IMR-90 (cell line): ENCODE data around the gene POLR2J. TPM values are rescaled to one million over a fixed set of nuclear protein-coding genes. Genes with fewer than 3 reads are reported as not detected.

Experiments used
- ATAC-seq: fragments of 200-7000 bp; cut with Tn5 transposase; 2 replicates; pipeline ENCODE4 v1.9.1; 2020; ENCODE audit warnings: low read depth, mild to moderate bottlenecking, moderate library complexity
- BruUV-seq: library from RNA; stranded (reverse); fragments of 400-500 nt; replicated peaks from 2 replicates; lab custom pipeline; 2021; lab: Mats Ljungman, UMichigan
- CTCF ChIA-PET: fragments of 300-600 bp; formaldehyde crosslinking; extraction: SDS; loops from one replicate; lab custom pipeline; 2021; ENCODE audit warnings: antibody characterized with exemption; lab: Yijun Ruan, JAX
- POLR2A ChIA-PET: fragments of 300-600 bp; sonication (Branson Sonifier 250); formaldehyde crosslinking; loops from one replicate; lab custom pipeline; 2022; ENCODE audit warnings: antibody characterized with exemption; ENCODE audit not compliant: unreplicated experiment; lab: Charles Lee
- DNase-seq: peaks from one replicate; pipeline ENCODE4 v3.0.0; 2013
- H2AFZ ChIP-seq: replicated peaks from 2 replicates; pipeline ENCODE3; 2013; ENCODE audit warnings: low read length, mild to moderate bottlenecking; ENCODE audit not compliant: poor library complexity
- H2AK5ac ChIP-seq: 2 replicates; pipeline ENCODE4 v1.6.1; 2013; ENCODE audit warnings: low read depth, low read length, inconsistent platforms
- H2AK9ac ChIP-seq: replicated peaks from 2 replicates; pipeline ENCODE3; 2013; ENCODE audit warnings: mild to moderate bottlenecking, low read depth, low read length, moderate library complexity; ENCODE audit not compliant: poor library complexity
- H2BK120ac ChIP-seq: 2 replicates; pipeline ENCODE4 v1.6.1; 2013; ENCODE audit warnings: low read depth, low read length, inconsistent platforms
- H2BK15ac ChIP-seq: 3 replicates; pipeline ENCODE4 v1.6.1; 2013; ENCODE audit warnings: low read depth, low read length, inconsistent platforms
- H2BK20ac ChIP-seq: 2 replicates; pipeline ENCODE4 v1.6.1; 2013; ENCODE audit warnings: low read depth, mild to moderate bottlenecking, inconsistent platforms, low read length, moderate library complexity
- H2BK5ac ChIP-seq: 2 replicates; pipeline ENCODE4 v1.6.1; 2013; ENCODE audit warnings: mild to moderate bottlenecking, low read depth, low read length, inconsistent platforms; ENCODE audit not compliant: poor library complexity, severe bottlenecking
- H3K14ac ChIP-seq: replicated peaks from 2 replicates; pipeline ENCODE4 v1.6.1; 2013; ENCODE audit warnings: low read depth, low read length, inconsistent platforms
- H3K18ac ChIP-seq: 2 replicates; pipeline ENCODE4 v1.6.1; 2013; ENCODE audit warnings: low read depth, low read length, control low read depth
- H3K23ac ChIP-seq: 2 replicates; pipeline ENCODE4 v1.6.1; 2013; ENCODE audit warnings: low read depth, low read length, inconsistent platforms
- H3K27ac ChIP-seq: 2 replicates; pipeline ENCODE4 v1.5.1; 2013; ENCODE audit warnings: mild to moderate bottlenecking, control low read depth, low read length; ENCODE audit not compliant: insufficient read depth
- H3K27me3 ChIP-seq: 2 replicates; pipeline ENCODE4 v1.6.1; 2013; ENCODE audit warnings: low read length; ENCODE audit not compliant: control insufficient read depth, insufficient read depth
- H3K36me3 ChIP-seq: 2 replicates; pipeline ENCODE4 v1.6.1; 2013; ENCODE audit warnings: low read length, mixed read lengths; ENCODE audit not compliant: control insufficient read depth, insufficient read depth
- H3K4ac ChIP-seq: 2 replicates; pipeline ENCODE4 v1.6.1; 2013; ENCODE audit warnings: low read depth, low read length, inconsistent platforms
- H3K4me1 ChIP-seq: 2 replicates; pipeline ENCODE4 v1.6.1; 2013; ENCODE audit warnings: low read length, mixed read lengths; ENCODE audit not compliant: control insufficient read depth, insufficient read depth
- H3K4me2 ChIP-seq: 2 replicates; pipeline ENCODE4 v1.6.1; 2013; ENCODE audit warnings: low read depth, mild to moderate bottlenecking, control low read depth, low read length, moderate library complexity
- H3K4me3 ChIP-seq: 2 replicates; pipeline ENCODE4 v1.5.1; 2013; ENCODE audit warnings: low read depth, mild to moderate bottlenecking, control low read depth, low read length, moderate library complexity; ENCODE audit not compliant: insufficient read depth
- H3K56ac ChIP-seq: 2 replicates; pipeline ENCODE4 v1.6.1; 2013; ENCODE audit warnings: low read length, inconsistent platforms; ENCODE audit not compliant: insufficient read depth; ENCODE audit errors: extremely low read depth
- H3K79me1 ChIP-seq, 2 experiments: 2 replicates each; pipeline ENCODE4 v1.6.1; 2013; ENCODE audit warnings: low read length in 2 of 2, inconsistent platforms in 1 of 2, low read depth in 1 of 2
- H3K9ac ChIP-seq: 2 replicates; pipeline ENCODE4 v1.6.1; 2013; ENCODE audit warnings: low read depth, low read length, control low read depth
- H3K9me1 ChIP-seq: 2 replicates; pipeline ENCODE4 v1.6.1; 2013; ENCODE audit warnings: low read length, inconsistent platforms; ENCODE audit not compliant: insufficient read depth
- H3K9me3 ChIP-seq: 2 replicates; pipeline ENCODE4 v1.6.1; 2013; ENCODE audit warnings: low read length; ENCODE audit not compliant: control insufficient read depth, insufficient read depth
- H4K20me1 ChIP-seq: 2 replicates; pipeline ENCODE4 v1.6.1; 2013; ENCODE audit warnings: low read length, inconsistent platforms; ENCODE audit not compliant: insufficient read depth
- H4K5ac ChIP-seq: 2 replicates; pipeline ENCODE4 v1.6.1; 2013; ENCODE audit warnings: mild to moderate bottlenecking, low read depth, low read length, control low read depth
- H4K8ac ChIP-seq, 2 experiments: 2 replicates each; pipeline ENCODE4 v1.6.1; 2013; ENCODE audit warnings: low read depth in 2 of 2, low read length in 2 of 2, control low read depth in 1 of 2, inconsistent platforms in 1 of 2
- H4K91ac ChIP-seq: 2 replicates; pipeline ENCODE4 v1.6.1; 2013; ENCODE audit warnings: low read depth, low read length, inconsistent platforms; ENCODE audit not compliant: insufficient read depth
- BHLHE40 ChIP-seq: fragments of 150-350 bp; IDR thresholded peaks from 2 replicates; pipeline ENCODE4 v1.6.1; 2016; ENCODE audit warnings: mild to moderate bottlenecking, low read depth, low read length
- CEBPB ChIP-seq: IDR thresholded peaks from 2 replicates; pipeline ENCODE4 v1.6.1; 2012; ENCODE audit warnings: low read depth, low read length, improper control_type of control experiment
- CTCF ChIP-seq: conservative IDR thresholded peaks from 2 replicates; pipeline ENCODE4 v1.5.1; 2012; ENCODE audit warnings: mild to moderate bottlenecking, low read depth, low read length, improper control_type of control experiment
- ELK1 ChIP-seq: fragments of 150-350 bp; IDR thresholded peaks from 2 replicates; pipeline ENCODE4 v1.6.1; 2016; ENCODE audit warnings: low read depth, mild to moderate bottlenecking, low read length, moderate library complexity, borderline replicate concordance
- FOS ChIP-seq: fragments of 150-350 bp; IDR thresholded peaks from 2 replicates; pipeline ENCODE4 v1.6.1; 2016; ENCODE audit warnings: low read depth, low read length
- MAFK ChIP-seq: IDR thresholded peaks from 2 replicates; pipeline ENCODE4 v1.6.1; 2012; ENCODE audit warnings: low read depth, low read length, improper control_type of control experiment
- MAZ ChIP-seq: IDR thresholded peaks from 2 replicates; pipeline ENCODE4 v1.6.1; 2012; ENCODE audit warnings: low read depth, mild to moderate bottlenecking, low read length, improper control_type of control experiment, moderate library complexity, borderline replicate concordance
- MXI1 ChIP-seq: IDR thresholded peaks from 2 replicates; pipeline ENCODE4 v1.6.1; 2012; ENCODE audit warnings: low read depth, mild to moderate bottlenecking, low read length, moderate library complexity, borderline replicate concordance
- NFE2L2 ChIP-seq: fragments of 150-350 bp; IDR thresholded peaks from 2 replicates; pipeline ENCODE4 v1.6.1; 2016; ENCODE audit warnings: low read depth, mild to moderate bottlenecking, low read length
- POLR2A ChIP-seq: IDR thresholded peaks from 2 replicates; pipeline ENCODE4 v1.6.1; 2012; ENCODE audit warnings: mild to moderate bottlenecking, low read depth, low read length
- RAD21 ChIP-seq: IDR thresholded peaks from 2 replicates; pipeline ENCODE4 v1.6.1; 2012; ENCODE audit warnings: low read length, improper control_type of control experiment
- RCOR1 ChIP-seq: IDR thresholded peaks from 2 replicates; pipeline ENCODE4 v1.6.1; 2012; ENCODE audit warnings: mild to moderate bottlenecking, low read length, improper control_type of control experiment; ENCODE audit not compliant: insufficient replicate concordance
- RFX5 ChIP-seq: IDR thresholded peaks from 2 replicates; pipeline ENCODE4 v1.8.0; 2012; ENCODE audit warnings: low read depth, mild to moderate bottlenecking, low read length, moderate library complexity
- SMC3 ChIP-seq: fragments of 150-350 bp; IDR thresholded peaks from 2 replicates; pipeline ENCODE4 v1.6.1; 2016; ENCODE audit warnings: low read depth, mild to moderate bottlenecking, antibody characterized with exemption, low read length, moderate library complexity
- WGBS, 2 experiments: methylation state at CpG; one replicate each; pipeline versions ENCODE4 v1.1.5 to v1.1.7; 2013; ENCODE audit warnings: missing lambda C conversion rate in 2 of 2; ENCODE audit not compliant: insufficient read length in 1 of 2; ENCODE audit errors: extremely low coverage in 2 of 2; 5-methylcytosine and 5-hydroxymethylcytosine counted together
- dilution Hi-C: fragments of 300-500 bp; cut with HindIII; formaldehyde crosslinking; loops from one replicate; pipeline ENCODE4 v1.14.3; 2018; ENCODE audit warnings: low sequenced_read_pairs; ENCODE audit not compliant: unreplicated experiment
- in situ Hi-C: fragments of 300-500 bp; cut with MboI; formaldehyde crosslinking; loops from 3 replicates; pipeline ENCODE4 v1.14.3; 2019; ENCODE audit warnings: low sequenced_read_pairs, inconsistent platforms, mixed read lengths
- intact Hi-C: fragments of 100-400 bp; cut with micrococcal nuclease; formaldehyde crosslinking; loops from 2 replicates; pipeline ENCODE4 v1.10.0; 2022
- polyA plus RNA-seq, 3 experiments: library from polyadenylated mRNA; depleted of rRNA; stranded (reverse); fragments of >200 nt; gene quantifications; 2 replicates each; pipeline ENCODE4 v1.2.3, GENCODE V29; 2012; ENCODE audit warnings: low replicate concordance in 1 of 3
- total RNA-seq: library from RNA; depleted of rRNA; stranded (reverse); fragments of >200 nt; gene quantifications from 2 replicates; pipeline ENCODE4 v1.2.3, GENCODE V29; 2012

Gene POLR2J
- total and polyA plus RNA-seq, 2 of the 4 experiments (the other 2 are of a cell fraction) = 20.8 to 92.6 TPM

- BruUV-seq = no TSS peak
- no peak for ATAC-seq
- CTCF ChIA-PET = no interaction called here
Observed at GRCh38 chr7:102471791-102472125, 7.0 kb downstream of the POLR2J start.

More at GRCh38 chr7:102471791-102472125, 7.0 kb downstream of the POLR2J start:
- peaks cover 2 to 14% of the 10 kb centered on the region in 2 experiments for H3K79me1 ChIP-seq
- H3K9ac ChIP-seq = no peak overlapping the region
- H3K4me3 ChIP-seq = no peak overlapping the region
- H4K20me1 ChIP-seq = peaks cover 5% of the 10 kb centered on the region; the same call in 1 of the 2 replicates
- H3K36me3 ChIP-seq = peaks cover 38% of the 10 kb centered on the region
- H4K8ac ChIP-seq = no peak overlapping the region
- POLR2A ChIA-PET = no interaction called here
- no peak for DNase-seq
- no peak overlapping the region for H2BK120ac ChIP-seq
- dilution Hi-C loops (no loop called here), in situ Hi-C loops (no loop called here), intact Hi-C loops (no loop called here)
- no peak overlapping the region for H3K4me2 ChIP-seq
- no peak overlapping the region for H2AK5ac ChIP-seq
- no peak overlapping the region for H3K23ac ChIP-seq
- no peak overlapping the region for H2BK15ac ChIP-seq
- no peaks in the 10 kb centered on the region for H3K27me3 ChIP-seq
- H2AFZ ChIP-seq = no peak overlapping the region
- no peaks in the 10 kb centered on the region for H3K9me3 ChIP-seq
- no peak overlapping the region for H3K18ac ChIP-seq
- no peak overlapping the region for H3K56ac ChIP-seq
- no peak overlapping the region for H3K14ac ChIP-seq
- H3K4ac ChIP-seq = no peak overlapping the region
- no peak overlapping the region for H2AK9ac ChIP-seq
- 0 out of 2 replicates have a peak, but pooled peaks cover 2% of the 10 kb centered on the region for H3K9me1 ChIP-seq
- H3K27ac ChIP-seq = no peak overlapping the region
- no peak overlapping the region for H4K5ac ChIP-seq
- no peak overlapping the region for H4K91ac ChIP-seq
- TF ChIP-seq BHLHE40 (no peak), CTCF (no peak), RFX5 (no peak), RCOR1 (no peak), SMC3 (no peak), FOS (no peak), RAD21 (no peak), POLR2A (no peak), MXI1 (no peak), MAFK (no peak), CEBPB (no peak), MAZ (no peak), ELK1 (no peak), NFE2L2 (no peak)
- H2BK5ac ChIP-seq = no peak overlapping the region
- H2BK20ac ChIP-seq = no peak overlapping the region
- 100% methylated on average over 1 of the region's 6 CpGs; no CpG with 5 or more reads in 1 of the 2 experiments for WGBS, 2 experiments
- no peaks in the 10 kb centered on the region; the same call in 1 of the 2 replicates for H3K4me1 ChIP-seq
